ELF-1 (cell line): ENCODE measurements around the gene GAB2.
A peak's percentile ranks its signal among the peaks of the same experiment; 100 is the strongest.
"Not testable (repeated sequence)": the region's sequence is repeated elsewhere in the genome, so short reads cannot be mapped to it uniquely, and the experiment has no call there.

Experiments used
- DNase-seq: peaks from one replicate; pipeline ENCODE4 v3.0.0-alpha.2; 2016; ENCODE audit warnings: low read depth, low spot score

Gene GAB2

DNA sequence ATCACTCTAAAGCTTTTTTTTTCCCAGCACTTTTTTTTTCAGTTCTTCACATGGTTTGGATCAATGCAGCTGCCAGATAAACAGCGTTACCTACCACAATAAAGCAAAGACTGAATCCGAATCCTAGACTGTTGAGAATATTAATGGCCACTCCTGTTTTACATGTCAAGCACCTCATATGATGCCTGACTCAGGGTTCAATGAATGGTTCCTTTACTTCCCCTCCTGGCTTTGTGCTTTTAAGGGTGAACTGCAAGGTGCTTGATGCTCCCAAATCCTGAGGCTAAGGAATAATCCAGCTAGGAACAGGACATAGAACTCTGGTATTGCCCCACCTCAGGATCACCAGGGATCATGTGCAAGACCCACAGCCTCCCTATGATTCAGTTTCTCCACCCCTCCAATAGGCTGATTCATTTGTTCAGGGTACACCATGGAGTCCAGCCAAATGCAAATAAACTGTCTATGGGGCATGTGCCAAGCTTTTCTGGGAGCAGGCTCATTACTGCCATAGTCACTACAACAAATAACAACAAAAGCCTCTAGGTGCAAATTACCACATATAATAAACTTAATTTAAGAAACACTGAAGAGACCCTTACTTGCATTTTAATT is 104.3 kb downstream of the GAB2 start:
- no peak for DNase-seq

DNA sequence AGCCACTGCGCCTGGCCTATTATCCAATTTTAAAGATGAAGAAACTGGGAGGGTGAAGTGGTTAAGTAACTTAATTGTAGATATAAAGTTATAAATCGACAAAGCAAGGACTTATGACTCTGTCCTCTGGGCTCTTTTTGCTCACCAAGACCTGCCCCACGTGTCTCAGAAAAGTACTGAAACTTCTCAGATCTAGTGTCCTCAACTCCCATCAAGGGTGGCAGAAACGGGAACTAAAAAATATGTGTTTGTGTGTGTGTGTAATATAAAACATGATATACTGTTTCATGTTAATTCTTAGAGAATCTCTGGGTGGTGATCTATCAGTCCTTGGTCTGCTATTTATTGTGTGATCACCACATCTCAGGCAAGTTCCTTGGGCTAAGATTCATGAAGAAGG is 104.9 kb downstream of the GAB2 start:
- no peak for DNase-seq

DNA sequence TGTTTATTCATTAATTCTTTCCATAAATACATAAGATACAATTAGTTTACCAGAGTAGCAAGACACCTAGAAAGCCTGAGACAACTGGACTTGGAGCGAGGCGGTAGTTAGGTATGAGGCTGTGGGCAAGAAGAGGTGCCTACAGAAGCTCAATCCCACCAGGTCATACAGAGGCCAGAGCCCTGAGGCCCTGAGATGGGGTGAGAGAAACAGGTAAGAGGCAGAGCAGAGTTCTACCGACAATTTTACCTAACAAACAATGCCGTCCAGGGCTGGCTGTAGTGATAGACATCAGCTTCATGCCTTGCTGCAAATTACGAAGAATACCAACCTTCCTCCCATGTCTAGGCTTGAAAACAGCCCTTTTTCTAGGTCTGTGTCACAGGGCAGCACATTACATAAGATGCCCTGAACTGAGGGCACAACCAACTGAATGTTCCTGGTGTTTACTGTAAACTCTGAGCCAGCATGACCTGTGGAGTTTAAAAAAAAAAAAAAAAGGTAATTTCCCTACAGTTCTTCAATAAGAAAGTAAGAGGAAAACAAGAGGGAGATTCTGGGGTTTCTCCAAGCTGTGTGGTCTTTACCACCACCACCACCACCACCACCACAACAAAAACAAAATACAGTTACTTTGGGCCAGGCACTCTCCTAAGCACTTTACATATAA is 105.8 kb downstream of the GAB2 start:
- DNase-seq: peak; percentile 64

DNA sequence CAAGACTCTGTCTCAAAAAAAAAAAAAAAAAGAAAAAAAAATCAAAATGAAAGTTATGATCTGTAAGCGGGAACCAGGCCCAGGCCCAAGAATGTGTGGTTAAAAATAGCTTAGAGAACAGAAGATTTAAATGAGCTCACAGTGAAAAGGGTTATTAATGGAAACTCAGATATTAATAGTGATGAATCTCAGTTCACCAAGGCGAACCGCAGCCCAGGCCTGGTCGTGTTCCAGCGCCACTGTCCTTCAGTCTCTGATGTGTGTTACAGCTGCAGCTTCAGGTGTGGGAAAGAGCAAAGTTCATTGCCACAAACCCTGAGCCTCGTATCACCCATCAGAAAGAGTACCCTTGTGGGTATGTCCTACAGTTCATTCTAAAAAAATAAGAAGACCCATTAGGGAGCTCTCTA is 107.1 kb downstream of the GAB2 start:
- no peak for DNase-seq

DNA sequence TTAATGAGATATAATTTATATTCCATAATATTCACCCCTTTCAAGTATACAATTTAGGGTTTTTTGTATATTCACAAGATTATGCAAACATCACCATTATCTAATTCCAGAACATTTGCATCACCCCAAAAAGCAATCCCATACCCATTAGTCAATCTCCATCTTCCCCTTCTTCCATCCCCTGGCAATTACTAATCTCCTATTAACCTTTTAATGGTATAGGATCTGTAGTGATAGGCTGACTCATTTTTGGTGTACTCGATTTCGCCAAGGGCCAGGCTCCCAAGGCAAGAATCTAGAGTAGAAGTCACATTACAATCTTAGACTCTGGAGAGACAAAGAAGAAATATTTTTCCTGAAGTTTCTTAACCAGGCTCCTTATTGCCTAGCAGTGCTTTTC is 113.4 kb downstream of the GAB2 start:
- no peak for DNase-seq

DNA sequence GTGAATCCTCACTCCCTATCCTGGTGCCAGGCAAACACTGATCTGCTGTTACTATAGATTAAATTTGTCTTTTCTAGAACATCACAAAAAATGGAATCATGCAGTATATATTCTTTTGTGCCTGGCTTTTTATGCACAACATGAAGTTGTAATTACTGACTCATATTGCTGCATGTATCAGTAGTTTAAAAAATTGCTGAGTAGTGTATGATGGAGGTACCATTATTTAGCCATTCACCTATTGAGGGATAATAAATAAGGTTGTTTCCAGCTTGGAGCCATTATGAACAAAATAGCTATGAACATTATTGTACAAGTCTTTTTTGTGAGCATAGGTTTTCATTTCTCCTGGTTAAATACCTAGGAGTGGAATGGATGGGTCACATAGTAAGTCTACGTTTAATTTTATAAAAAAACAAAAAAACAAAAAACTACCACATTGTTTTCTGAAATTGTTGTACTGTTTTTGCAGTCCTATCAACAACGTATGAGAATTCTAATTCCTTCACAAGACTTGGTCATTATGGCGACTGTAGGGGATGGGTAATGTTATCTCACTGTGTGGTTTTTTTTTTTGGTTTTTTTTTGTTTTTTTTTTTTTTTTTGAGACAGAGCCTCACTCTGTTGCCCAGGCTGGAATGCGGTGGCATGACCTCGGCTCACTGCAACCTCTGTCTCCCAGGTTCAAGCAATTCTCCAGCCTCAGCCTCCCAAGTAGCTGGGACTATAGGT is 117.3 kb downstream of the GAB2 start:
- no peak for DNase-seq

DNA sequence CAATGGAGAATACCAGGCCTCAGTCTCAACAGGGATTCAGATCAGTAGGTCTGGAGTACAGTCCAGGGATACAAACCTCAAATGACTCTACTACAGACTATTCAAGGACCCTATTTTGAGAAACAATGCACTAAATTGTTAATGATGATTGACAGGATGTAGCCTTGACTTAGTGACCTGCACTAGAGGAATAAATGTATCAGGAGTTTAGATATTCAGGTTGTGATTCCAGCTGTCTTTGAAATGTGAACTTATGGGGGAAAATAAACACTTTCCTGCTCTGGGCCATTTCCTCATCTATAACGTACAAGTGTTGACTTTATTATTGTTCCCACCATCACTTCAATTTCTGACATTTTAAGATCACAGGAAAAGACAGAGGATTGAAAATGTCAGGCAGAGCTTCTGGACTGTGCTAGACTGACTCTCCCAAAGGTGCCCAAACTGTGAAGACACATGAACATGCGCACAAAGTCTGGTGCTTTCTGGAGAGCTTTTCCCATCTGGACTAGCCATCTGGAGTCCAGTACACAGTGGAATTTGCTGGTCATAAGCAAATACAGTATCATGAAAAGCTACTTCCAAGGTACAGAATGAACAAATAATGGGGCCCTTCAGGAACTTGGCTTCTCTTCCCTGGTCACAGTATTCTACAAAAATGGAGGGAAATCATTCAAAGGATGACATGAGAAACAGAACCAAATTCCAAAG is 118.5 kb downstream of the GAB2 start:
- DNase-seq: no peak

DNA sequence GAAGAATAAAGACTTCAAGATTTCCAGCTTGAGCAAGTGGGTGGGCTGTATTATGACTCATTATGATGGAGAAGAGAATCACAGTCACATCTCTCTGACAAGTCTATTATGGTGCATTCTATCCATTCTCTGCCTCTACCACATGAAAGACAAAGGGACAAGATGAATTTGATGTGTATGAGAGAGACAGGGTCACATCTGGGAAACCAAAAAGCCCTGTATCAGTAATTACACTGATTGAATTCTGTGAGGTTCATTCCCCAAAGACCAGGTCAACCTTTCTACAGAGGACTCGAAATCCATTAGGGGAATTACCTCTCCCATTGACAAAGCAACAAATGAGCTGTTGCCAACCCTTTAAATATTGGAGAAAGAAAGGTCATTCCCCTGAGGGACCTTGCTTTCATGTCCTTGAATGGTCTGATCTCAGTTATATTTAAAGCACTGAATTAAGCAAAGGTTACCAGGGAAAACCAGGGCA is 119.3 kb downstream of the GAB2 start:
- no peak for DNase-seq

DNA sequence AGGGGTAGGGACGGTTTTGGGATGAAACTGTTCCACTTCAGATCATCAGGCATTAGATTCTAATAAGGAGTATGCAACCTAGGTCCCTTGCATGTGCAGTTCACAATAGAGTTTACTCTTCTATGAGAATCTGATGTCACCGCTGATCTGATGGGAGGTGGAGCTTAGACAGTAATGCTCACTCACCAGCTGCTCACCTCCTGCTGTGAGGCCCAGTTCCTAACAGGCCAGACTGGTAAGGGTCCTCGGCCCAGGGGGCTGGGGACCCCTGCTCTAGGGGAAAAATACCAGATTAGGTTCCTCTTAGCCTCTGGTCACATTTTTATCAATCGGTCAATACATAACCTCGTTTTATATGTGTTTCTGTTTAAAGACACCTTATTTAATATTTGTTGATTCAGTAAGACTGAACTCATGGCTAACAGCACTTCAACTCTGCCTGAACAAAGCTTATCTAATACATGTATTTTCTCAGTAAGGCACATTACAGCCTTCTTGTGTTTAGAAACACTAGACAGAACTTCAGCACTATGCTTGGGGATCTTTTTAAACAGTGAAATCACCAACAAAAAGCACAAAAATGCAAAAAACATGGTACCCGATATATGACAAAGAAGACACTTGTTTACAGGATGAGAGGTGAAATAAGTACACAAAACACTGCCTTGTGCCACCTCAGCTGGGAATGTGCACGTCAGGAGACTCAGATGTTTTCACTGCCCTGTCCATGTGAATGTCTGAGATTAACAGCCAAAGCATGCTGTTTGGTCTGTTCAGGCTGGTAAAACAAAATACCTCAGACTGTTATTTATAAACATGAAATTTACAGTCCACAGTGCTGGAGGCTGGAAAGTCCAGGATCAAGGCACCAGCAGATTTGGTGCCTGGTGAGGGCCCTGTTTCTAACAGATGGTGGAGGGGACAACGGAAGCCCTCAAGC is 121.4 kb downstream of the GAB2 start:
- no peak for DNase-seq

DNA sequence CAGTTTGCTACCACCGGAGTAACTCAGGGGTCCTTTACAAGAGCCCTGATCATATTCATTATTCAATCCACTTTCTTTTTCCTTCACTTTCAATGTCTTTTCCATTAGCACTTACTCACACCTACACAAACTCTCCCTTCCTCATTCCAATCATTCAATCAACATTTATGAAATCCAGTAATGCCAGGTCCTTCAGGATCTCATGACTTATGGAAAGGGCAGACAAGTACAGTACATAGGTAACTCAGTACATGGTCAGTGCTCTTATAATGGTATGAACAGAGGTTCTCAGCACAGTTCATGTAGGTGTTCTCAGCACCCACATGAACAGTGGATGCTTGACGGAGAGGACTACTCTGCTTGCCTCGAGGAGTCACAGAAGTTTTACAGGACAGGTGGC is 122.3 kb downstream of the GAB2 start:
- DNase-seq: no peak

DNA sequence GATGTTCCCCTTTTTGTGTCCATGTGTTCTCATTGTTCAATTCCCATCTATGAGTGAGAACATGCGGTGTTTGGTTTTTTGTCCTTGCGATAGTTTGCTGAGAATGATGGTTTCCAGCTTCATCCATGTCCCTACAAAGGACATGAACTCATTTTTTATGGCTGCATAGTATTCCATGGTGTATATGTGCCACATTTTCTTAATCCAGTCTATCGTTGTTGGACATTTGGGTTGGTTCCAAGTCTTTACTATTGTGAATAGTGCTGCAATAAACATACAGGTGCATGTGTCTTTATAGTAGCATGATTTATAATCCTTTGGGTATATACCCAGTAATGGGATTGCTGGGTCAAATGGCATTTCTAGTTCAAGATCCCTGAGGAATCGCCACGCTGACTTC is 123.5 kb downstream of the GAB2 start:
- DNase-seq: not testable (repeated sequence)

DNA sequence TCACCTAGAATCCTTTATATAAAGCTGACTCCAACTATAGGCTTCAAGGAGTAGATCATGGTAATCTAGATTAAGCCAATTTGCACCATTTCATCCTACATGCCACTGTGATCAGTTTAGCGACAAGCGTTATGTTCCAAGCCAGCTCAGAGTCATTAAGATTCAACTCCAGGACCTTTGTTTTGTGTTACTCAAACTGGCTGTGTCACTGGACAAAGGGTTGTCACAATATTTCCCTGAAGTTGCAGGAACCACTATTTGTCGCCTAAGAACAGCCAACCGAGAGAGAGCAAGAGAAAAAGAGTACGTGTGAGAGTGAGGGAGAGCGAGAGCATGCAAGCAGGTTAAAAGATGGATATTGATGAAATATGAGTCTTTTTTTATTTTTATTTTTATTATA is 124.1 kb downstream of the GAB2 start:
- no peak for DNase-seq

DNA sequence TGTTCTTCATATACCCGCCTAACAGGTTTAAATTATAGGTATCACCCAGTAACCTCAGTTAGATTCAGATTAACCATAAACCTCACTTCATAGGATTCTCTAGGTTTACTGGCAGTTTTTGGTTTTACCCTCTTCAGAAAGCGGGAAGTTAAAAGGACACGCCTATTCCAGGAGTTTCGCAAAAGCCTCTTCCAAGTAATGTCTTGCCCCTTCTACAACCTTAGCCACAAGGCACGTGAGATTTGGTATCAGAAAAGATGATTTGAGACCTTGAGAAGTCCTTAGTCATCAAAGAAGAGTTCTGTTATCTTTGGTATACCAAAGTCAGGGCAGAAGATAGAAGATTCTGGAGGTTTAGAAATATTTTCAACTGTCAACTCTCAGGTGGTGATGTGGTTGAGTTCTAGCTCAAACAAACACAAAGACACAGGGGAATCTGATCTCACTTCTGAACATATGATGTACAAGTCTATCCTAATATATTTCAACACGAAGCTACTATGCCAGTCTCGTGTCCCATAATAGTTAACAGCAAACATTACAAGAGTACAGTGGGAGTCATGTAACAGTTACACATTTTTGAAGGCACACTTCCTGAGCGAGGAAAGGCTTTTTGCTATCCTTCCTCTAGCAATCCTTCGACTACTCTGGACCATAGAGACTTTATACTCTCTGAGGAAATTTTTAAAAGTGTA is 125.4 kb downstream of the GAB2 start:
- DNase-seq: no peak

DNA sequence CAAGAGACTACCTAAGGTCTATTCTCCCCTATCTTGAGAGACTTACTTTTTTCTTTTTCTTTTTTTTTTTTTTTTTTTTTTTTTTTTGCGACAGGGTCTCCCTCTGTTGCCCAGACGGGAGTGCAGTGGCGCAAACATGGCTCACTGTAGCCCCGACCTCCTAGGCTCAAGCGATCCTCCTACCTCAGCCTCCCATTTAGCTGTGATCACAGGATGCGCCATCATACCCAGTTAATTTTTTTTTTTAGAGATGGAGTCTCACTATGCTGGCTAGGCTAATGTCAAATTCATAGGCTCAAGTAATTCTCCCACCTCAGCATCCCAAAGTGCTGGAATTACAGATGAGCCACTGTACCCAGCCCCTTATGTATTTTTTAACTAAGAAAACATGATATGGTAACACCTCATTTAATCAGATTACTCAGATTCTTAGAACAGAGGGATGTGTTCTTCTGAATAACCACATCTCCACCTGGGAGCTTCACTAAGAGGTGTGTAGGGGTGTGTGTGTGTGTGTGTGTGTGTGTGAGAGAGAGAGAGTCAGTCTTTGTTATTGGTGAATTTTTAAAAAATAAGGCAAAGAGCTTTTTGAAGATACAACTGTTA is 126.0 kb downstream of the GAB2 start:
- DNase-seq: no peak

DNA sequence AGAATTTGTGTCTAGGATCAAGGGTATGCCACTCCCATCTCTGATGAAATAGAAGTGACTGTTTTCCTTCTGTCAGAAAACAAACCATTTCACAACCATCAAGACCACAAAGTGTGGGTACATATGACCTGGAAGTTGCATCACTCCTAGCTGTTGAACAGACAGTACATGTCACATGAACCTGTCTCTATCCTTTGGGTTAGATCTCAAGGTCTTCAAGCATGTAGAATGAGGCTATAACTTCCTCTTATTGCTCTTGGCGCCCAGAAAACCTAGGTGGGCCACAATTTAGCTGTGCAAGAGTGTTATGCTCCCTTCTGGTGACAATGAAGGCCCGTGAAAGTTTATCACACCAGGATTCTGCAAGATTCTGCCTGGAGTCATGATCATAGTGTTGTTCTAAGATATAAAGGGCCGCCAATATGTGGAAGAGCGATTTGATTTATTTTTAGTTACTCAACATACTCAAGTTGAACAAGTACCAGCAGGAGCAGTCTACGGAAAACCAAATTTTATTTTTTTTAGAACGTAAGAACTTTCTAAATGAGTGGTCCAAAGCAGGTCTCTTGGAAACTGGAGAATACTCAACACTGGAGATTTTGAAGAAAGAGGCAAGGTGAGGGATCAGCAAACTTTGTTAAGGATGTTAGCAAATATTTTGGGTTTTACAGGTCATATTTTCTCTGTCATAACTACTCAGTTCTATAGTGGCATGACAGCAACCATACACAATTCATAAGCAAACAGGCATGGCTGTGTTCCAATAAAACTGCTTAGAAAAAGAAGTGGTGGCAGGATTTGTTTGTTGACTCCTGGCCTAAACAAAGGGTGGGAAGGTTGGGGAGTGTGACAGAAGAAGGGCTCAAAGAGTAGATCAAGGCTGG is 127.1 kb downstream of the GAB2 start:
- DNase-seq: no peak

DNA sequence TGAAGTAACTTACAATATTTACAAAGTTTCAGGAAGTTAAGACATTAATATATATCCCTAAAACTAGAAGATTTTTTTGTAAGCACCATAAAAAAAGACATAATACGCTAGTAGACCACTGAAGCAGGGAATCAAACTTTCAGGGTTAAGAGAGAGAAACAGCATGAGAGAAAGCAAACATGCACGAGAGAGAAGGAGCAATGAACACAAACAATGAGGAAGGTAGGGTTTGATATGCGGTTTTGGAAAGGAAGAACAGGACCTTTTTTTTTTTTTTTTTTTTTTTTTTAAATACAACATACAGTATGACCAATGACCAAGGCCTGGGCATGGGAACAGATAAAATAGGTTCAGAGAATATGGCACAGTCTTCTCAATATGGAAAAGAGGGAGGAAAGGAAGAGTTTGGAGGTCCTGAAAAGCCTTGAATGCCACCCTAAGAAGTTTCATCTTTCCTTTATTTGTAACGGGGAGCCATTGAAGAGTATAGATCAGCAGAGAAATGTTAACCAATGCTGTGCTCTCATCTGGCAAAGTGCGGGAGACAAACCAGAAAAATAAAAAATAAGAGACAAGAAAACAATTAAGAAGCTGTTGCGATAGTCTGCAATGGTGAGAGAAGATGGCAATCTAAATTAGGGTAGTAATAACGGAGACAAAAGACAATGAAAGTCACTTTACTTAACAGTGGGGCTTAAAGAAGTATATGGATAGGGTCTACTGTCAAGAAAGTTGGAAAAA is 127.9 kb downstream of the GAB2 start:
- no peak for DNase-seq

DNA sequence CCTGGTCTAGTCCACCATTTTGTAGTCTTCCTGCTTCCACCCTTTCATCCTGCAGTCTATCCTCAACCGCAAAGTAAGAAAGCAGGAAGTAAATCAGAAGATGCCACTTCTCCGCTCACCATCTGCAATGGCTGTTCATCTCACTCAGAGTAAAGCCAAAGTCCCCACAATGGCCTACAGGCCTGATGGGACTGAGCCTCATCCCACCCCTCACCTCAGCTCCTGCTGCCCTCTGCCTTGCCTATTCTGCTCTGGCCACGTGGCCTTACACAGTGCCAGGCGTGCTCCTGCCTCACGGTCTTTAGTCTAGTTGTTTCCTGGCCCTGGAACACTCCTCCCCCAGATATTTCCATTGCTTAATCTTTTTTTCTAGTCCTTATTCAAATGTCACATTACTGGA is 133.4 kb downstream of the GAB2 start:
- no peak for DNase-seq

DNA sequence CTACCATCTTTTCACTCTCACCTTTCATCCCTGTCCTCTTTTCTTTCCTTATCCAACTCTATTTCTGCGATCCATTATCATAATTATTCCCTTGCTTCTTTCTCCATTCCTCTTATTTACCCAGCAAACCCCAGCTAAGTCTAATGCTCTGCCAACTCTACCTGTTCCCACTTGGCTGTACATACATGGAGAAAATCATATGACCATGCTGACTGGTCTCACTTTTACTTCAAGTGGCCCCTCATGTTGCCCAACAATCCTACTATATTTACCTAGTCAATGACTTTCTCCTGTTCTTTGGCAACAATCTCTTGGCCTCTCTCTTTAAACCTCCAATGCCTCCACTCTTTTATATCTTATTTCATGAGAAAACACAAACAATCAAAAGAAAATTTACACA is 134.8 kb downstream of the GAB2 start:
- DNase-seq: no peak
